Measurements from ENCODE around the gene HOXA9. TPM values are rescaled to one million over a fixed set of nuclear protein-coding genes. Genes with fewer than 3 reads are reported as not detected.

Gene HOXA9
- total RNA-seq, 1 donor from 2014 or later, result 0.13 TPM

DNA sequence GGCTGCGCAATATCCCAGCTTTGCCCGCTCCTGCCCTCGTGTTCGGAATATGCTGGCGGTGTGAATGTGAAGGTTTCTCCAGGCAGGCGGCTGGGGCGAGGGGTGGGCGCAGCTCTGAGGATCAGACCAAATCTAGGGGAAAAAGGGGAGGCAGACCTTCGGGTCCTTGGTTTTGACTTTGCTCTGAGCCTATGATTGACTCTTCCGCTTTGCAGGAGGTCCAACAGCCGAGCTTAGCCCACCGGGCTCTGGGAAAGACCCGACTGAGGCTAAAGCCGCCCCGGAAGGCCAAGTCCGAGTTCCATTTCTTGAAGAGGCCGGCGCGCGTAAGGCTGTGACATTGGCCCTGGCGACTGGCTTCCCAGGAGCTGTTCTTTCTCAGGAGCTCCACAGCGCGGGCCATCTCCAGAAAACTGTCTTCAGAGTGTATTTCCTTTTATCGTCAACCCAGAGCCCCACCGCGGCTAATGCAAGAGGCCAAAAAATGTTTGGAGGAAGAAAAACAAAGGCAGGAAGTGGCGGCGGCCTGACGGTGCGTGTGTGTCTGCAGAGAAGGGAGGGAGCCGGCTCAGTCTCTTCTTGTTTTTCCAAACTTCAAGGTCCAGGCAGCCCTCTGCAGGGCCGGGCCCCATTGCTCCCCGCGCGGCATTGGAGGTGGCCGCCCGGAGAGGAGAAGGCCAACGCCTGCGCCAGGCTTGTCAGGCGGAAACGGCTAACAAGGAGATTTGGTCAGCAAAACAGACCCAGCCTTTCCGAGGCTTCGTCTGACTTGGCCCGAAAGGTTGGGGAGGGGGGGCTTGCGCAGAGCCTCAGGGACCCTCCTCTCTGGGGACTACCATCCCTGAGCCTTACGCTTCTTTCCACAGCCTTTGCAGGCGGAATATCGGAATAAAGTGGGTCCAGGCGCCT lies 23.3 kb upstream of the HOXA9 start:
- no peak for DNase-seq (ENCODE audit: low read depth, low spot score)

DNA sequence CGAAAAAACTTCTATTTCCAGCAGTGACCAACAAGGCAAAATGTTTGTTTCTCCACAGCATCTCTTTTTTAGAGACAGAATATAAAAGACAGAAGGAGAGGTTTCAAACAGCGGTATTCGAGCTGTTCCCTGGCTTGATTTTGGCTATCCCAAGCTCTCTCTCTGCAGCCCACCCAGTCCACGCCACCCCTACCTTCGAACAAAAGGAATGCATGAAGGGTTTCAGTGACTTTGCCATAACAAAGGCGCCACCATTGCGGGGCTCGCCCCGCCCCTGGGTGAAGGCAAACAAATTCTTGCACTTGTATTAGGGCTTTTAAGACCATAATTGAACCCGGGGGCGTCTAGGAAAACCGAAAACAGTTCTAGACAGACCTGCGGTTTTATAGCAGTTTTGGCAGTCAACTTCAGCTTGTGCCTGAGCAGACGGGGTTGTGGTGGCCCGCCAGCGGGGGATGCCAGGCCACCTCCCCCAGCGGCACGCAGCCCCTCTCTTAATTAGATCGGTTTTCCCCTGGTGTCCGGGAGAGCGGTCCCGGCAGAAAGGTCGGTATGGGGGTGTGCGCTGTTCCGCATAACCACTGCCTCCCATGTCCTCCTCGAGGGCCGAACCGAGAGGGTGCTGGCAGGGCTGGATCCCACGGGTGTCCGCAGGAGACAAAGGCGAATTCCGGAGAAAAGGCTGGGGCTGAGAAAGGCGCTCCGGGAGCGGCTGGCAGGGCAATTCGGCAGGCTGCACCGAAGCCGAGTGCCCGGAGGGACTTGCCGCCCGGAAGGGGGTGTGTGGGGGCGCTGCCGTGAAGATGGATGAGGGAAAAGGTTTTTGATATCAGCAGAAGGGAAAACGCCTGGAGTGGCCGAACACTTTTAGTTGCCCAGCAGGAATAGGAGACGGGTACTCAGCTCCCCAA lies 22.4 kb upstream of the HOXA9 start:
- DNase-seq (ENCODE audit: low read depth, low spot score), result no peak

DNA sequence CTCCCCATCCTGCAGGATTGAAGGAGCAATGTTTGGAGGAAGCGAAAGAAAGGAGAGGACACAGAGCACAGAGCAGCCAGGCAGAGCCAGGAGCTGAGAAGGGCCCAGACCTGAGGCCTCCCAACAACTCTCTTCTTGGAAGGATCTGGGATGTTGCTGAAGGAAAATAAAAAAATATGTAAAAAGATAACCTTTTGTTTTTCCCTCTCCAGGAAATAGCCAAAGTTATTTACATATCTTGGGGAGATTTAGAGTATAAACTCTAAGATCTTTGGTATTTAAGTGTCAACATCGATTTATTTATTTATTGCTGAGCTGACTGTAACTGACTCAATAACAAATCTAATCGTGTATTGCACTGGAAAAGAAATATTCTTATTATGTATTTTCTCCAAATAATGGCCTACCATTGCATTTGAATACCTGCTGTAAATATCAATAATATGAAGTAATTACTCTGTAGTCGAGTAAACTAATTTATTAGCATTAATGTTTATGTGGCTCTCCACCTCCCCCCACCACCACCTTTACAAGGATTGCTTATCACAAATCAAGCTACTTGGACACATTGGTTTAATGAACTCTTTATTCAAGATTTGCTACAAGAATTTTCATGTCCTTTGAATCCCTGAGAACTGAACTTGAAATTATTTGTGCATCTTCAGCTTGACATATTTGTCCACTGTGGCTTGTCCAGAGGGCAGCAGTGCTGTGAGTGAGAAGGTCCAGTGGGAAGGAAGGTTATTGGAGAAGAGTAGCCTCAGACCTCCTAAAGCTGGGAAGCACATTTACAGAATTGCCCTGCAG lies 21.5 kb upstream of the HOXA9 start:
- no peak for DNase-seq (ENCODE audit: low read depth, low spot score)

DNA sequence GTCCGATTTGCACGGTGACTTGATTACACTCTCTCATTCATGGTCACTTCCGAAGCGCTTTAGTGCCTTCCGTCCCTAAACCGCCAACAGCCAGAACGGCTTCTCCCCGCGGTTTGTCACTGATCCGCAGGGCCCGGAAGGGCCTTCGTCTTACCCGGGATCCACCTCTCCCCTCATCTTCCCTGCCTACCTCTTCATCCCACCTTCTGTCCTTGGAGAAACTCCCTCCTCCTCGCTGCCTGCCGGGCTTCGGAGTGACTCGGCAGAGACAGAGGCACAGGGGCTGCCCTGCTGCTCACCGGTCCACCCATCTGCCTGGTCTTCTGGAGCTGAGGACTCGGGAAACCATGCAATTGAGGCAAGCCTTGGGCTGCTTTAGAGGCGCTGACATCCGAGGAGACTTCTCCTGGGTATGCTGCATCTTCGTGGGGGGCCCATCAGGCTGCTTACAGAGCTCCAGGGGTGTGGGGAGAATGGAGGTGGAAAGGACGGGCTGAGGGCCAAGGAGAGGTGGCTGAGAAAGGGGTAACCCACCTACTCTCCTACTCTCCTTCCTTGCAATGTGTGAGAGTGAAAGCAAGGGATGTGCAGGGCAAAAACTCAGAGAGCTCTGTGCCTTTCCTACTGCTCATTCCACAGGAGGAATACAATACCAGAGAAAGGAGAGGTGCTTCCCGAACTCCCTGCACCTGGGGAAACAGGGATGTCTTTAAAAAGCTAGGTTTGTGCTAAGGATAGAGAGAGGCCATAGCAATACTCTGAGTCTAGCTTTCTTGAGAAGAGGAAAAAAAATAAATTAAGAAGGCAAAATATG lies 20.7 kb upstream of the HOXA9 start:
- DNase-seq (ENCODE audit: low read depth, low spot score), result no peak

DNA sequence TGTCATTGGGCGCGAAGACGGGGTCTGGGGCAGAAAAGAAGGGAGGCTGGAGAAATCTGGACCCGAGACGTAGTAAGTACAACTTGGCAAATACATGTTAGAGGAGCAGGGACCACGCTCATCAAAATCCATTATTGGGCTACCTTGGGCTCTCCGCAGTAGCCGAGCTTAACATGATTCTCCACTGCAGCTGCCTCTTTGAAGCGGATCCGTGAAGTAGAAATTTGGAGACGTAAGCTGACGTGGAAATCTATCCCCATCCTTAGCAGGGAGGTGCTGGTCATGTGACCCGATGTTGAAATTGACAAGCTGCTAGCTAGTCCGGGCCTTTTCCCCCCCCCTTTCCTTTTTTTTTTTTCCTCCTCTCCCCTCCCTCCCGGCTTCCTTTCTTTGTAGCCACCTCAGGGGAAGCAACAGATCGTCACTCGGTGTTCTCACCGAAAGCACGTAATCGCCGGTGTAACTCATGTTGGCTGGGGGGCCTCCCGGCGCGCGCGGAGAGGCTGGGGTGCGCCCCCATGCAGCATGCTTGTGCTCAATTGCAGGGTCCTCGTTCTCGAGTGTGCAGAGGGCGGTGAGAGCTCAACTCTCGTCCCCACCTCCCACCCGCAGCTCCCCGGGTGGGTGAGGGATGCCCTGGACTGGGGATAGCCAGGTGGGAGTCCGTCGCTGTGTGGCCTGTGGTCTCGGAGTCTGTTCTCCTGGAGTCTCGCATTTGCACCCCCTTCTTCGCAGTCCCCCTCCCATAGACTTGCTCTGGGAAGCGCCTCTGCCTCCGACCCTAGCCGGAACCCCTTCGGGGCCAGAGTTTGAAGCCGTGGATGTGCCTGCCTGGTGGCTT lies 19.9 kb upstream of the HOXA9 start, which contains the start of gene HOXA11:
Gene HOXA11, minus strand, starts transcription at position 220 of the 841 bp plus-strand sequence. Its CDS starts 88 bp downstream, at position 132.
- DNase-seq (ENCODE audit: low read depth, low spot score), result no peak

DNA sequence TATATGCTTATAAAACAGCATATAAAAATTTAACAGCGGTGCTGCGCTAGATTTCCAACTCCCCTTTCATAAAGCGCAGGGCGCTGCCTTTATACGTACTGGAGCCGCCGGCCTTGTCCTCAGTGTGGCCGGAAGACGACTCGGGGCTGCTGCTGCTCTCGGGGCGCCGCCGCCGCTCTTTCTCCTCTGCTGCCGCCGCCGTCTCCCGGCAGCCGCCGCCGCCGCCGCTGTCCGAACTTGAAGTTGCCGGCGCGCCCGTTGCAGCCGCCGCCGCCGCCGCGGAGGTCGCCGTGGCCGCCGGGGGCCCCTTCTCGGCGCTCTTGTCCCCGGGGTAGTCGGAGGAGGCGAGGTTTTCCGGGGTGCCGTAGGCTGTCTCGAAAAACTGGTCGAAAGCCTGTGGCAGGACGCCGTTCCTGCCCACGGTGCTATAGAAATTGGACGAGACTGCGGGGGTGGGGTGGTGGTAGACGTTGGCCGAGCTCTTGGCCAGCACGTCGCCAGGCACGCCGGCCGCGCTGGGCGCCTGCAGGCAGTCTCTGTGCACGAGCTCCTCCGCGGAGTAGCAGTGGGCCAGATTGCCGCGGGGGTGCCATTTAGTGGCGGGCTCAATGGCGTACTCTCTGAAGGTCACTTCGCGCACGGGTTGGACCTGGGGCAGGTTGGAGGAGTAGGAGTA lies 19.1 kb upstream of the HOXA9 start:
- no peak for DNase-seq (ENCODE audit: low read depth, low spot score)

DNA sequence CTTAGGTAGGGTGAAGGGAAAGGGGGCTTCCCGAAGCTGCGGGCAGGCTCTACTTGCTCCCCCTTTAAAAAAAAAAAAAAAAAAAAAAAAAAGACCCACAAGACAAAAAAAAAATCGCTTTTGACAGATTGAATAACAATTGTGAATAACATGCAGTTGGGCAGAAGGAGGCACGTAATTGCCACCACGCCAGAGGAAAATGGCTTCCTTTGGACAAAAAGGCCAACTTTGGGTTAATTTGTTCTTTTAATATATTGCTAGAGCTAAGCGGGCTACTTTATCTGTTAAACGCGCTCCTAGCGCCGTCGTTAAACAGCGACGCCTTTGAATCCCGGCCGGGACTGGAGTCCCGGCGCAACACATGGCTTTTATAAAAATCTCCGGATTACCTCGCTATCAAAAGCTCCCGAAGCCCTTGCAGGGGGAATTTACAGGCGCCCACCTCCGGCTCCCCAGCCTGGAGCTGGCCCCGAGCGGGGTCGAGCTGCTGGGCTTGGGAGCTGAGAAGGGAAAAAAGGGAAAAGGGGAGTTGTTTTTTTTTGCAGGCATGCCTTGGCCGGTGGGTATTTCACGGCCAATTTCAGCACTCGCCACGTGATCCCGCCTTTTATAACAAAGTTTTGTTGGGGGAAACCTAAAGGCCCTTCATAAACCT lies 18.5 kb upstream of the HOXA9 start:
- no peak for DNase-seq (ENCODE audit: low read depth, low spot score)

DNA sequence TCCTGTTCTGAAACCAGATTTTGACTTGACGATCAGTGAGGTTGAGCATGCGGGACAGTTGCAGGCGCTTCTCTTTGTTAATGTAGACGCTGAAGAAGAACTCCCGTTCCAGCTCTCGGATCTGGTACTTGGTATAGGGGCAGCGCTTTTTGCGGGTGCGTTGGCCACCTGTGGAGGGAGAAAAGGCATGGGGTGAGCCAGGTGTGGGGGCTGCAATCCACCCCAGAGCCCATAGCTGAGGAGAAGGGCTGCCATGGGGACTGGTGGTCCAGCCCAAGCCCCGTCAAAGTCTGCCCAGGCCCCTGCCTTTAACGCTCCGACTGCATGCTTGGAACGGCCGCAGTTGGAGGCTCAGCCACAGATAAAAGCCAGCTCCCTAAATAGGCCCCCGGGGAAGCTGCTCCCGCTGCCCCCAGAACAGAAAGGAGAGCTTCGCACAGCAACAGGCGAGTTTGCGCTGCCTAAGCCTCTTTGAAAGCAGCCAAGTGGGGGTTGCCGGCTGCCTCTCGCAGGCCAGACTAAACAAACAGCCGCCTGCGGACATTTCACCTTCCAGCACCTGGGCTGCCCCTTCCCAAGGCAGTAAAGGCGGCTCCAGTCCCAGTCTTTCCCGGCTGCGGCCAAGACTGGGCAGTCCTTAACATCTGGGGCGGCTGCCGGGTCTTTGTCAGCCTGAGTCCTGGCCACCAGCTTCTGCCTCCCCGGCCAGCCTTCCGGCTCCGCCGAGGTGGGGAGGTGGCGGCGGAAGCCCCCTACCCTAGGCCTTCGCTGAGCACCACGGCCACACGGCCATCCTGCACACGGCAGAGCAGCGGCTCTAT lies 17.7 kb upstream of the HOXA9 start:
- DNase-seq (ENCODE audit: low read depth, low spot score), result no peak

DNA sequence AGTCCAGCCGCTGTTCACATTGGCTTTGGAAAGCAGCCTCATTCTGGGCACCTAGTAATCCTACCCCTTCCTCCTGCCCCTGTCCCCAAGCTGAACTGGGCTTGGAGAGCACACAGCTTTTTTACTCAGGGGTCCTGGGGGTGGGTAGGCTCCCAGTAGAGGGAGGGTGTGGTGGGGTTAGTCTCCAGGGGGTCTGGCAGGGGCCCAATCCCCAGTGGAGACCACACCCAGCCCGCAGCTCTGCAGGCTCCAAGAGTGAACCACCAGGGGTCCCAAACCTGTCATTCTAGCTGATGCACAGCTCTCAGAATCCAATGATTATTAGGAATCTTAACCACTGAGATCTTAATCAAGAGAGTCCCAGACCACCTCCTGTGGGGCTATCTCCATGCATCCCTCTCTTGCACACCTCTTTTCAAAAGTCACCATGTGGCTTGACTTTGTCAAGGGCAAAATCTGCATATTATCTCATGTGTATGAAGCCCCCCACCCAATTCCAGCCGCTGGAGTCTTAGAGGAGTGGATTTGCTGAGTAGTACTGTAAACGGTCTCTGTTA lies 17.0 kb upstream of the HOXA9 start:
- no peak for DNase-seq (ENCODE audit: low read depth, low spot score)

DNA sequence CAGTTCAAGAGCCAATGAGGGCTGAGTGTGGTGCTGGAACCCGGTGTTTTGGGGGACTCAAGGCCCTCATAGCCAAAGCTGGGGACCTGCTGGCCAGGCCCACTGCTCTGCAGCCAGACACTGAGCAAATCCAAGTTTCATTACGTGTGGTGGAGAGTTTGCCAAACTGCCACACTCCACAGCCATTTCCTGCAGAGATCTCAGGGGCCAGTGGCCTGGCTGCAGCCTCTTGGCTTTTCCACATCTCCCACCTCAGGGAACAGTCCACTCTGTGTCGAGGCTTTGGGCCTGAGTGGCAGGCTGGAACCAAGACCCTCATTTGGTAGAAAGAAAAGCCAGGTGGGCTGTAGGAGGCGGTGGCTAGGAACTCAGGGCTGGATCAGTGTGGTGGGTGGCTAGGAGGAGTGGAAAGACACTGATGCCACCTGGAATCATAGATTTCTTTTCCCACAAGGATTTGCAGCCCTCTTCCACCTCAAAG lies 16.5 kb upstream of the HOXA9 start:
- no peak for DNase-seq (ENCODE audit: low read depth, low spot score)

DNA sequence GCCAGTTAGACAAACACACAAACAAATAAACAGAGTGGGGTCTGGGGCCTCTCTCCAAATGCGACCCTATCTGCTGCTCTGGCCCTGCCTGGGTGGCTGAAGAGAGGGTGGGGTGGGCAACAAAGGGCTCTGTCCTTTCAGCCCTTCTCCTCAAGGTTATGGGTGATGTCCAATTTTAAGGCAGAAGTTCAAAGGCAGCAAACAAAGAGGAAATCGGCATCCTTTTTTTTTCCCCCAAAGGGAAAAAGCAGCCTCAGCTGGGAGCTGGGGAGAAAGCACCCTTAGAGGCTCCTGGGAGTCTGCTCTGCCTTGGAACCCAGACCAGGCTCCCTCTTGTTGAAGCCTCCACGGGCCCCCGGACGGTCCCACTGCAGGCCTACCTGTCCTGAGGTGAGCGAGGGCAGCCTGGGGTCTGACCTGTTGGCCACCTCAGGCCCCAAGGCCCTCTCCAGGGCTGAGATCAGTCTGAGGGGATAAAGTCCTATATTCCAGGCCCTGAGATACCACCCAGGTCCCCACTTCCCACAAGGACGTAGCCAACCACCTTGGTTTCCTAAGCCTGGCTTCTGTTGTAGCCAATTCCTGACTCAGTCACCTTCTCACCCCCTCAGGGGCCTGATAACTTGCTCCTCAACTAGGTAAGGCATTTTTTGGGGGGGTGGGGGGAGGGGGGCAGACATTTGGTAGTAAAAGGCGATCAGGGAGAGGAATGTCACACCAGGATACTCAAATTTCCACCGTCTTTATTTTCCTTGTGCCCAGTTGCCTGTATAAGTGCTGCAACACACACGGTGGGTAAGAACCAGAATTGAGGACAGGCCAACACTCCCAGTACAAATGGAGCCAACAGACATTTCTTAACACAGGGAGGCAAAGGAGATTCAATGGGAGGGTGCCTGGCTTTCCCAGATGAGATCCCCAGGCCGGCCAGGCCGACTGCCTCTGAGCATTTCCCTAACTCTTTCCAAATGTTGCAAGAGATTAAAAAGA lies 15.4 kb upstream of the HOXA9 start:
- DNase-seq (ENCODE audit: low read depth, low spot score), result no peak

DNA sequence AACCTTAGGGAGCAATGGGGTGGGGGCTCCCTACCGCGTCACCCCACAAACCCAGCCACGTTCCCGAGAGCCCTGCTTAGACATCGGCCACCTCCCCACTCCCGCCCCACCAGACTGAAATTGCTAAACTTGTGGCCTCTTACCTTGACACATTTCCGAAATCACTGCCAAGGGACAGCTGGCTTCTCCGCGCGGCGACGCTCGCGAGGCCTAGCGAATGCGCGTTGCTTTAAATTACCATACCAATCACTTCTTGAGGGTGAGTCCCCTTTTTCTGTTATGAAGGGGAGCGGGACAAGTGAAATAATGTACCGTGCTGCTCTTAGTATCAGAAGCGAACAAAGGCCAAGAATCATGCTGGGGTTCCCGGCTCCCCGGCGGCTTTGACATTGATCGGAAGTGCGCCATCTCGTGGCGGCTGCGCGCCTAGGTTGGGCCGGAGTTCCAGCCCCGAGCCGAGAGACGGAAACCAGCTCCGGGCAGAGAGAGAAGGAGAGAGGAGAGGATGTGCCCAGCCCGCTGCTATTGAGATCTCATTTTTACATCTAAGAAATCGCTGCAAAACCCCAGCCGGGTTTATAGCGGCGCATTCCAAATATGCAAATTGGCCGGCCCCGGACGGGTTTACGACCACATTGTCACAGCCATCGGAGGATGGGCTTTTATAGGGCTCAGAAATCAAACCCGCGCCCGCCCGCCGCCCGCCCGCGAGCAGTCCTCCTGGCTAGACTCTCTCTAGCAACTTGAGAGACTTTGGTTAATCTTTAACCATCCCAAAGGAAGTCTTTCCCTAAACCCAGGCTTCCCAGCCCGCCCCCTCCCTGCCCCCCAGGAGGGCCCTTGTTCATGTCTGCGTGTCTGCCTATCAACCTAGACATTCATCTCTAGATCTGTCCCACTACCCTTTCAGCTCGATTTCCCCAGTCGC lies 14.4 kb upstream of the HOXA9 start:
- no peak for DNase-seq (ENCODE audit: low read depth, low spot score)

DNA sequence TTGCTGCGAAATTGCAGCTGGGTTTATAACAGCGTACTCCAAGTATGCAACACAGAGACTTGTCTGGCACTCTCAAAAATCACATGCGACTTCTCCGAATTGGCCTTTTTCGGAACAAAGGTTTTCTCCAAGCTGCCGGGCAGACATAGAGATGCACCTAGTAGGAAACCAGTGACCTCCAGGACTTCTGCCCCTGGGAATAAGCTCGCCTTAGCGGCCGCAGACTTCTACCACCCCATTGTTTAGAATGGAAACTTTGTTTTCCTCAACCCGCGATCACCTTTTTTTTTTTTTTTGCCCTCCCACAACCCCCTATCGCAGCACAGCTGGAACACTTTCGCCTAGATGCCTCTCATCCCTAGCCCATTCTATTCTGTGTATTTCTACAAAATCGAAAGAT lies 13.7 kb upstream of the HOXA9 start:
- DNase-seq (ENCODE audit: low read depth, low spot score), result no peak

DNA sequence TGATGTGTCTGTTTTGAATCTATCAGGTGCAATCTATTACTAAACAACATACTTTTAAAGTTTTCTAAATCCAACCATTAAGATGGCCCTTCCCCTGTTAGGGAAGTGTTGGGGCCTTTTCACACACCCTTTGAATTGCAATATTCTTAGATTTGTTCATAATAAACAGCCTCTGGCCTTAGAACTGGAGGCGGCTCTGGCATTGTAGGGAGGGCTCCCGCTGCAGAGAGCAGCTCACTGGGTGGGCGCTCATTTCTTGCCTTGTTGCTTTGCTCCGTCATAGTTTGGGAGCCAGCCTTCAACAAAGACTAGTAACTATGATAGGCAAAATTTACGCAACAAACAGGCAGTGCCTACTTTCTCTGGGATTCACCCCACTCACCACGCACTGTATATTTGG lies 13.0 kb upstream of the HOXA9 start:
- DNase-seq (ENCODE audit: low read depth, low spot score), result no peak

DNA sequence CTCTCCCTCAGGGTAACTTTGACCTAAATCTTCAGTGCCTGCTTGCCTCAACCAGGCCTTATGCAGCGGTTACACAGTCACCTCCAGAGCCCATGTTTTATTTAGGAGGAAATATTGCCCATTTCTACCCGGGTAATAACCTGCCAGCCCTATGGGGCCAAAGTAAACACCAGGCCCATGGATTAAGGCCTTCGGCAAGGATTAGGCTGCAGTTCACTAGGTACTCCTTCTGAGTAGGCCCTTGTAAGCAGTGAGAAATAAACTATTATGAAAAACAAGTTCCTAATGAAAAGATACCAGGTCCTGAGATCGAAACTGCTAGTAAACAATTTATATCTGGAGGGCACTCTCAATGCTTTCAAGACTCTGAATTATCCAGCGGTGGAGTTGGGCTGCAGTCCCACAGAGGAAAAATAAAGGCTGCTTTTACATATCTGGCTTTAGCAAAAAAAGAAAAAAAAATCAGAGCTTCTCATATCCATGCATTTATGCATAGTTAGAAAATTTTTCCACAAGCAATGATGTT lies 12.5 kb upstream of the HOXA9 start:
- no peak for DNase-seq (ENCODE audit: low read depth, low spot score)
